WTC11 (cell line): Measurements from ENCODE around the gene ZFP69B. TPM values are rescaled to one million over a fixed set of nuclear protein-coding genes. Genes with fewer than 3 reads are reported as not detected.

Experiments used
- ATAC-seq: fragments of 200-7000 bp; cut with Tn5 transposase; 2 replicates; pipeline ENCODE4 v1.10.0; 2021; ENCODE audit warnings: mild to moderate bottlenecking, moderate library complexity
- CTCF ChIA-PET: fragments of 300-600 bp; sonication (Branson Sonifier 250); formaldehyde crosslinking; loops from one replicate; lab custom pipeline; 2021; ENCODE audit warnings: antibody characterized with exemption; lab: Charles Lee
- POLR2A ChIA-PET: fragments of 350-600 bp; sonication (Branson Sonifier 250); formaldehyde crosslinking; loops from one replicate; lab custom pipeline; 2021; ENCODE audit warnings: antibody characterized with exemption; lab: Charles Lee
- DNase-seq: peaks from one replicate; pipeline ENCODE4 v3.0.0; 2021; ENCODE audit warnings: low spot score
- H3K27ac Mint-ChIP-seq: 2 replicates; pipeline ENCODE4 v1.8.0; 2021; ENCODE audit warnings: mixed read lengths
- H3K27me3 Mint-ChIP-seq: 2 replicates; pipeline ENCODE4 v1.8.0; 2021; ENCODE audit warnings: low read depth, mild to moderate bottlenecking, moderate library complexity, mixed read lengths
- H3K36me3 Mint-ChIP-seq: 2 replicates; pipeline ENCODE4 v1.8.0; 2021; ENCODE audit warnings: mixed read lengths
- H3K4me1 Mint-ChIP-seq: 2 replicates; pipeline ENCODE4 v1.8.0; 2022; ENCODE audit warnings: mixed read lengths
- H3K4me3 Mint-ChIP-seq: 2 replicates; pipeline ENCODE4 v1.8.0; 2021; ENCODE audit warnings: mild to moderate bottlenecking, moderate library complexity, mixed read lengths
- H3K9me3 Mint-ChIP-seq: 2 replicates; pipeline ENCODE4 v1.8.0; 2021; ENCODE audit warnings: mixed read lengths
- ELF4 ChIP-seq: sonication (generic); formaldehyde crosslinking; IDR thresholded peaks from 2 replicates; pipeline ENCODE4 v1.8.1; 2022; ENCODE audit warnings: low read depth, mild to moderate bottlenecking, moderate library complexity, missing genetic modification reagents
- IRF2 ChIP-seq: sonication (generic); formaldehyde crosslinking; IDR thresholded peaks from 2 replicates; pipeline ENCODE4 v1.8.0; 2022; ENCODE audit warnings: low read depth, missing genetic modification reagents, borderline replicate concordance
- MYBL2 ChIP-seq: sonication (generic); formaldehyde crosslinking; IDR thresholded peaks from 2 replicates; pipeline ENCODE4 v1.8.1; 2023; ENCODE audit warnings: mild to moderate bottlenecking, moderate library complexity, missing genetic modification reagents
- NFATC4 ChIP-seq: fragments of 250-450 bp; sonication (Bioruptor Pico); IDR thresholded peaks from 2 replicates; pipeline ENCODE4 v1.9.0; 2021; ENCODE audit warnings: mild to moderate bottlenecking
- NR1H2 ChIP-seq: sonication (generic); formaldehyde crosslinking; IDR thresholded peaks from 2 replicates; pipeline ENCODE4 v1.9.0; 2021; ENCODE audit warnings: mild to moderate bottlenecking, moderate library complexity, missing genetic modification reagents
- NR3C1 ChIP-seq: sonication (generic); formaldehyde crosslinking; conservative IDR thresholded peaks from 2 replicates; pipeline ENCODE4 v1.8.1; 2023; ENCODE audit warnings: low read depth, mild to moderate bottlenecking, missing genetic modification reagents
- OVOL2 ChIP-seq: fragments of 250-450 bp; sonication (Bioruptor Pico); IDR thresholded peaks from 2 replicates; pipeline ENCODE4 v1.9.0; 2021; ENCODE audit warnings: mild to moderate bottlenecking, borderline replicate concordance
- SMAD4 ChIP-seq: sonication (generic); formaldehyde crosslinking; IDR thresholded peaks from 2 replicates; pipeline ENCODE4 v1.8.0; 2022; ENCODE audit warnings: mild to moderate bottlenecking, missing genetic modification reagents
- SOX15 ChIP-seq: fragments of 250-450 bp; sonication (Bioruptor Pico); IDR thresholded peaks from 2 replicates; pipeline ENCODE4 v1.9.0; 2021; ENCODE audit warnings: mild to moderate bottlenecking
- ZBTB21 ChIP-seq: sonication (generic); formaldehyde crosslinking; IDR thresholded peaks from 2 replicates; pipeline ENCODE4 v1.8.1; 2023; ENCODE audit warnings: mild to moderate bottlenecking, missing genetic modification reagents, borderline replicate concordance
- ZNF232 ChIP-seq: sonication (generic); formaldehyde crosslinking; IDR thresholded peaks from 2 replicates; pipeline ENCODE4 v1.8.0; 2022; ENCODE audit warnings: mild to moderate bottlenecking, missing genetic modification reagents
- ZNF317 ChIP-seq: sonication (generic); formaldehyde crosslinking; IDR thresholded peaks from 2 replicates; pipeline ENCODE4 v1.8.1; 2023; ENCODE audit warnings: low read depth, mild to moderate bottlenecking, moderate library complexity, missing genetic modification reagents, borderline replicate concordance
- ZNF416 ChIP-seq: fragments of 250-450 bp; sonication (Bioruptor Pico); IDR thresholded peaks from 2 replicates; pipeline ENCODE4 v1.9.0; 2021; ENCODE audit warnings: mild to moderate bottlenecking, inconsistent platforms
- total RNA-seq: library from RNA; stranded (reverse); gene quantifications from 3 replicates; pipeline ENCODE4 v1.2.3, GENCODE V29; 2021
- TF ChIP-seq, protein P1 (sequence below): fragments of 250-450 bp; sonication (Bioruptor Pico); IDR thresholded peaks from 2 replicates; pipeline ENCODE4 v1.9.0; 2021; ENCODE audit warnings: mild to moderate bottlenecking, borderline replicate concordance
- TF ChIP-seq, protein P2 (sequence below): fragments of 250-450 bp; sonication (Bioruptor Pico); IDR thresholded peaks from 2 replicates; pipeline ENCODE4 v1.9.0; 2021; ENCODE audit warnings: mild to moderate bottlenecking
- TF ChIP-seq, protein P3 (sequence below): sonication (generic); formaldehyde crosslinking; IDR thresholded peaks from 2 replicates; pipeline ENCODE4 v1.8.1; 2022; ENCODE audit warnings: mild to moderate bottlenecking, missing genetic modification reagents, moderate library complexity, borderline replicate concordance
- TF ChIP-seq, protein P4 (sequence below): sonication (generic); formaldehyde crosslinking; IDR thresholded peaks from 2 replicates; pipeline ENCODE4 v1.8.0; 2022; ENCODE audit warnings: mild to moderate bottlenecking, missing genetic modification reagents
- TF ChIP-seq, protein P5 (sequence below): sonication (generic); formaldehyde crosslinking; IDR thresholded peaks from 2 replicates; pipeline ENCODE4 v1.8.1; 2022; ENCODE audit warnings: missing genetic modification reagents, borderline replicate concordance
- TF ChIP-seq, protein P6 (sequence below): fragments of 250-450 bp; sonication (Bioruptor Pico); conservative IDR thresholded peaks from 2 replicates; pipeline ENCODE4 v1.9.0; 2021; ENCODE audit warnings: mild to moderate bottlenecking
- TF ChIP-seq, protein P7 (sequence below): sonication (generic); formaldehyde crosslinking; IDR thresholded peaks from 2 replicates; pipeline ENCODE4 v1.8.1; 2023; ENCODE audit warnings: mild to moderate bottlenecking, missing genetic modification reagents, moderate library complexity

Gene ZFP69B
- total RNA-seq, 1 experiment from 2014 or later: 8.2 TPM

DNA sequence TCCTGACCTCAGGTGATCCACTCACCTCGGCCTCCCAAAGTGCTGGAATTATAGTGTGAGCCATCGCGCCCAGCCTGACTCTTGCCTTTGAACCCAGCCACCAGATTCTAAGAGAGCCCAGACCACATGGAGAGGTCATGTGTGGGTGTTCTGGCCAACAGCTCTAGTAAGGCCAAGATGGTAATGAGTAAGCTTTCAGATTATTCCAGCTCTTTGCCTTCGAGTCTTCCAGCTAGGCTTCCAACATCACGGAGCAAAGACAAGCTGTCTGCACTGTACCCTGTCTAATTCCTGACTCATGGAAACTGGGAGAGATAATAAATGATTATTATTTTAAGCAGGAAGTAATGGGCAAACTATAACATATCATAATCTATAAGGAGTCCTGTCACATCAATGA lies 14.8 kb upstream of the ZFP69B start:
- no peaks in the 10 kb centered on the region for H3K4me1 Mint-ChIP-seq
- no peaks in the 10 kb centered on the region for H3K36me3 Mint-ChIP-seq
- no peak for DNase-seq
- TF ChIP-seq, protein P1, sequence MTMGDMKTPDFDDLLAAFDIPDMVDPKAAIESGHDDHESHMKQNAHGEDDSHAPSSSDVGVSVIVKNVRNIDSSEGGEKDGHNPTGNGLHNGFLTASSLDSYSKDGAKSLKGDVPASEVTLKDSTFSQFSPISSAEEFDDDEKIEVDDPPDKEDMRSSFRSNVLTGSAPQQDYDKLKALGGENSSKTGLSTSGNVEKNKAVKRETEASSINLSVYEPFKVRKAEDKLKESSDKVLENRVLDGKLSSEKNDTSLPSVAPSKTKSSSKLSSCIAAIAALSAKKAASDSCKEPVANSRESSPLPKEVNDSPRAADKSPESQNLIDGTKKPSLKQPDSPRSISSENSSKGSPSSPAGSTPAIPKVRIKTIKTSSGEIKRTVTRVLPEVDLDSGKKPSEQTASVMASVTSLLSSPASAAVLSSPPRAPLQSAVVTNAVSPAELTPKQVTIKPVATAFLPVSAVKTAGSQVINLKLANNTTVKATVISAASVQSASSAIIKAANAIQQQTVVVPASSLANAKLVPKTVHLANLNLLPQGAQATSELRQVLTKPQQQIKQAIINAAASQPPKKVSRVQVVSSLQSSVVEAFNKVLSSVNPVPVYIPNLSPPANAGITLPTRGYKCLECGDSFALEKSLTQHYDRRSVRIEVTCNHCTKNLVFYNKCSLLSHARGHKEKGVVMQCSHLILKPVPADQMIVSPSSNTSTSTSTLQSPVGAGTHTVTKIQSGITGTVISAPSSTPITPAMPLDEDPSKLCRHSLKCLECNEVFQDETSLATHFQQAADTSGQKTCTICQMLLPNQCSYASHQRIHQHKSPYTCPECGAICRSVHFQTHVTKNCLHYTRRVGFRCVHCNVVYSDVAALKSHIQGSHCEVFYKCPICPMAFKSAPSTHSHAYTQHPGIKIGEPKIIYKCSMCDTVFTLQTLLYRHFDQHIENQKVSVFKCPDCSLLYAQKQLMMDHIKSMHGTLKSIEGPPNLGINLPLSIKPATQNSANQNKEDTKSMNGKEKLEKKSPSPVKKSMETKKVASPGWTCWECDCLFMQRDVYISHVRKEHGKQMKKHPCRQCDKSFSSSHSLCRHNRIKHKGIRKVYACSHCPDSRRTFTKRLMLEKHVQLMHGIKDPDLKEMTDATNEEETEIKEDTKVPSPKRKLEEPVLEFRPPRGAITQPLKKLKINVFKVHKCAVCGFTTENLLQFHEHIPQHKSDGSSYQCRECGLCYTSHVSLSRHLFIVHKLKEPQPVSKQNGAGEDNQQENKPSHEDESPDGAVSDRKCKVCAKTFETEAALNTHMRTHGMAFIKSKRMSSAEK (CRISPR knock-in tag): no peak
- TF ChIP-seq ZBTB21 (CRISPR knock-in tag) (no peak), MYBL2 (CRISPR knock-in tag) (no peak), NR3C1 (CRISPR knock-in tag) (no peak)
- TF ChIP-seq, protein P2, sequence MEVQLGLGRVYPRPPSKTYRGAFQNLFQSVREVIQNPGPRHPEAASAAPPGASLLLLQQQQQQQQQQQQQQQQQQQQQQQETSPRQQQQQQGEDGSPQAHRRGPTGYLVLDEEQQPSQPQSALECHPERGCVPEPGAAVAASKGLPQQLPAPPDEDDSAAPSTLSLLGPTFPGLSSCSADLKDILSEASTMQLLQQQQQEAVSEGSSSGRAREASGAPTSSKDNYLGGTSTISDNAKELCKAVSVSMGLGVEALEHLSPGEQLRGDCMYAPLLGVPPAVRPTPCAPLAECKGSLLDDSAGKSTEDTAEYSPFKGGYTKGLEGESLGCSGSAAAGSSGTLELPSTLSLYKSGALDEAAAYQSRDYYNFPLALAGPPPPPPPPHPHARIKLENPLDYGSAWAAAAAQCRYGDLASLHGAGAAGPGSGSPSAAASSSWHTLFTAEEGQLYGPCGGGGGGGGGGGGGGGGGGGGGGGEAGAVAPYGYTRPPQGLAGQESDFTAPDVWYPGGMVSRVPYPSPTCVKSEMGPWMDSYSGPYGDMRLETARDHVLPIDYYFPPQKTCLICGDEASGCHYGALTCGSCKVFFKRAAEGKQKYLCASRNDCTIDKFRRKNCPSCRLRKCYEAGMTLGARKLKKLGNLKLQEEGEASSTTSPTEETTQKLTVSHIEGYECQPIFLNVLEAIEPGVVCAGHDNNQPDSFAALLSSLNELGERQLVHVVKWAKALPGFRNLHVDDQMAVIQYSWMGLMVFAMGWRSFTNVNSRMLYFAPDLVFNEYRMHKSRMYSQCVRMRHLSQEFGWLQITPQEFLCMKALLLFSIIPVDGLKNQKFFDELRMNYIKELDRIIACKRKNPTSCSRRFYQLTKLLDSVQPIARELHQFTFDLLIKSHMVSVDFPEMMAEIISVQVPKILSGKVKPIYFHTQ (CRISPR knock-in tag): no peak
- TF ChIP-seq, protein P3, sequence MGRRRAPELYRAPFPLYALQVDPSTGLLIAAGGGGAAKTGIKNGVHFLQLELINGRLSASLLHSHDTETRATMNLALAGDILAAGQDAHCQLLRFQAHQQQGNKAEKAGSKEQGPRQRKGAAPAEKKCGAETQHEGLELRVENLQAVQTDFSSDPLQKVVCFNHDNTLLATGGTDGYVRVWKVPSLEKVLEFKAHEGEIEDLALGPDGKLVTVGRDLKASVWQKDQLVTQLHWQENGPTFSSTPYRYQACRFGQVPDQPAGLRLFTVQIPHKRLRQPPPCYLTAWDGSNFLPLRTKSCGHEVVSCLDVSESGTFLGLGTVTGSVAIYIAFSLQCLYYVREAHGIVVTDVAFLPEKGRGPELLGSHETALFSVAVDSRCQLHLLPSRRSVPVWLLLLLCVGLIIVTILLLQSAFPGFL (CRISPR knock-in tag): no peak
- ChIA-PET CTCF (interaction anchor here (0.6 to 1.3 kb wide), 6 partner anchors 62 to 291 kb away, joined by 3 to 6 read pairs (median 3); partner anchors contain the start of gene SMAP2), POLR2A (no interaction called here)
- H3K4me3 Mint-ChIP-seq: no peak overlapping the region
- peaks cover 4% of the 10 kb centered on the region; the same call in 1 of the 2 replicates for H3K27me3 Mint-ChIP-seq
- no peaks in the 10 kb centered on the region for H3K9me3 Mint-ChIP-seq
- no peak for ATAC-seq
- no peak overlapping the region for H3K27ac Mint-ChIP-seq

DNA sequence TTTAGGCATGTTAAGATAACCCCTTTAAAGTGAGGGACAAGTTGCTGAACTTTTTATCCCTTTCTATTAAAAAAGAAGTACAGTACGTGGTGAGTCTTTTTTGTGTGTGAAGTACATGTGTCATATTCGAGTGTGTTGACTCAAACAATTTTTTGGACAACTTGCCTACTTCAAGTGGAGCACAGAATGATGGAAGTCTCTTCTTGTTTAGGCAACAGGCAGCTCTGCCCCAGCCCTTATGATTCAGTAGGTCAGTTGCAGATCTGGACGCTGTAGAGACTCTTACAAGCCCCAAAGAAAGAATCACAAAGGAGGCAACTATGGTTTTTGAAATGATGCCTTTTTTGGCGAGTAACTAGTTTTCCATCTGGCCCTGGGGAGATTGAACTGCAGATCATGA lies 14.4 kb upstream of the ZFP69B start:
- no peaks in the 10 kb centered on the region for H3K4me1 Mint-ChIP-seq
- no peaks in the 10 kb centered on the region for H3K36me3 Mint-ChIP-seq
- ATAC-seq (no peak), DNase-seq (no peak)
- H3K27ac Mint-ChIP-seq: no peak overlapping the region
- no peak overlapping the region for H3K4me3 Mint-ChIP-seq
- H3K9me3 Mint-ChIP-seq: no peaks in the 10 kb centered on the region
- ChIA-PET POLR2A (no interaction called here), CTCF (interaction anchor here (0.7 to 1.0 kb wide), 3 partner anchors 62 to 100 kb away, joined by 3 read pairs; partner anchors contain the start of gene SMAP2)
- peaks cover 4% of the 10 kb centered on the region; the same call in 1 of the 2 replicates for H3K27me3 Mint-ChIP-seq
- TF ChIP-seq, protein P4, sequence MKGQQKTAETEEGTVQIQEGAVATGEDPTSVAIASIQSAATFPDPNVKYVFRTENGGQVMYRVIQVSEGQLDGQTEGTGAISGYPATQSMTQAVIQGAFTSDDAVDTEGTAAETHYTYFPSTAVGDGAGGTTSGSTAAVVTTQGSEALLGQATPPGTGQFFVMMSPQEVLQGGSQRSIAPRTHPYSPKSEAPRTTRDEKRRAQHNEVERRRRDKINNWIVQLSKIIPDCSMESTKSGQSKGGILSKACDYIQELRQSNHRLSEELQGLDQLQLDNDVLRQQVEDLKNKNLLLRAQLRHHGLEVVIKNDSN: no peak
- TF ChIP-seq OVOL2 (no peak), NFATC4 (CRISPR knock-in tag) (no peak), NR1H2 (CRISPR knock-in tag) (no peak), IRF2 (no peak), ELF4 (CRISPR knock-in tag) (no peak), SOX15 (no peak), ZNF416 (CRISPR knock-in tag) (no peak), ZNF232 (CRISPR knock-in tag) (no peak), SMAD4 (CRISPR knock-in tag) (no peak), ZNF317 (CRISPR knock-in tag) (no peak)
- TF ChIP-seq, protein P5, sequence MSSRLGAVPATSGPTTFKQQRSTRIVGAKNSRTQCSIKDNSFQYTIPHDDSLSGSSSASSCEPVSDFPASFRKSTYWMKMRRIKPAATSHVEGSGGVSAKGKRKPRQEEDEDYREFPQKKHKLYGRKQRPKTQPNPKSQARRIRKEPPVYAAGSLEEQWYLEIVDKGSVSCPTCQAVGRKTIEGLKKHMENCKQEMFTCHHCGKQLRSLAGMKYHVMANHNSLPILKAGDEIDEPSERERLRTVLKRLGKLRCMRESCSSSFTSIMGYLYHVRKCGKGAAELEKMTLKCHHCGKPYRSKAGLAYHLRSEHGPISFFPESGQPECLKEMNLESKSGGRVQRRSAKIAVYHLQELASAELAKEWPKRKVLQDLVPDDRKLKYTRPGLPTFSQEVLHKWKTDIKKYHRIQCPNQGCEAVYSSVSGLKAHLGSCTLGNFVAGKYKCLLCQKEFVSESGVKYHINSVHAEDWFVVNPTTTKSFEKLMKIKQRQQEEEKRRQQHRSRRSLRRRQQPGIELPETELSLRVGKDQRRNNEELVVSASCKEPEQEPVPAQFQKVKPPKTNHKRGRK (CRISPR knock-in tag): no peak
- TF ChIP-seq, protein P6, sequence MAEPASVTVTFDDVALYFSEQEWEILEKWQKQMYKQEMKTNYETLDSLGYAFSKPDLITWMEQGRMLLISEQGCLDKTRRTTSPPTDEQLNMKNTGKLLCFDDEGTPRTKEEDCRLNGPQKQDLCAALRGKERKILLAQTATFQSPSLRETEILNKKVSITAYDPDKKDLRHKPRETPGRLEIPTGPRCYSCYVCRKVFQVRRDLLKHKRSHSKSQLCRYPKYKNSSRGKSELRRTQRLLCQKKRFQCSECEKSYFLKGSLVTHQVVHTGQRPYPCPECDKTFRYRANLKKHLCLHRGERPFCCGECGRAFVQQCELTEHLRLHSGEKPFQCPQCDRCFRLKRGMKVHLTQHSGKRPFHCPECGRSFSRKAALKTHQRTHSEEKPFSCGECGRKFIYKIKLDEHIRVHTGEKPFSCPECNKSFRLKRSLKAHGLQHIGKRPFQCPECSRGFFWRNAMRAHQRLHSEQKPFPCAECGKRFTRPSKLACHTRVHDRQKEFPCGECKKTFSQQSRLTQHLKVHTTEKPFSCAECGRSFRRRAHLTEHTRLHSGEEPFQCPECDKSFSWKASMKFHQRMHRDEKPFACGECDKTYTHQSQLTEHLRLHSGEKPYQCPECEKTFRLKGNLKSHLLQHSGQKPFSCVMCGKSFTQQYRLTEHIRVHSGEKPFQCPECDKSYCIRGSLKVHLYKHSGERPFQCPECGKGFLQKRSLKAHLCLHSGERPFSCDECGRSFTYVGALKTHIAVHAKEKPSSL: no peak
- TF ChIP-seq, protein P7, sequence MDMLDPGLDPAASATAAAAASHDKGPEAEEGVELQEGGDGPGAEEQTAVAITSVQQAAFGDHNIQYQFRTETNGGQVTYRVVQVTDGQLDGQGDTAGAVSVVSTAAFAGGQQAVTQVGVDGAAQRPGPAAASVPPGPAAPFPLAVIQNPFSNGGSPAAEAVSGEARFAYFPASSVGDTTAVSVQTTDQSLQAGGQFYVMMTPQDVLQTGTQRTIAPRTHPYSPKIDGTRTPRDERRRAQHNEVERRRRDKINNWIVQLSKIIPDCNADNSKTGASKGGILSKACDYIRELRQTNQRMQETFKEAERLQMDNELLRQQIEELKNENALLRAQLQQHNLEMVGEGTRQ (CRISPR knock-in tag): no peak
